Right renal pelvis (tissue), 4 donors: ENCODE results near the gene DCC. TPM values are rescaled to one million over a fixed set of nuclear protein-coding genes. Genes with fewer than 3 reads are reported as not detected.
"Not testable (repeated sequence)": the region's sequence is repeated elsewhere in the genome, so short reads cannot be mapped to it uniquely, and the experiment has no call there.

ENCODE experiments used
- DNase-seq, 4 donors: peaks; one replicate each; pipeline ENCODE4 v3.0.0-alpha.2; 2013; ENCODE audit warnings: low read depth in 4 of 4, low spot score in 3 of 4, missing footprints in 1 of 4
- polyA plus RNA-seq, 4 donors: library from polyadenylated mRNA; unstranded; fragments of 120-200 nt; gene quantifications; one replicate each; pipeline ENCODE4 v1.2.1, GENCODE V29; 2013; ENCODE audit not compliant: insufficient read length in 4 of 4

Gene DCC
- polyA plus RNA-seq, 4 donors, result 5.8 to 10.5 (median 9.0) TPM

- DNase-seq, result no peak
Measured at GRCh38 chr18:53441761-53442414, 1101.9 kb downstream of the DCC start.

- DNase-seq, result no peak
Measured at GRCh38 chr18:53442415-53442783, 1102.4 kb downstream of the DCC start.

GRCh38 chr18:53443336-53443735, 1103.3 kb downstream of the DCC start:
- no peak for DNase-seq

DNA sequence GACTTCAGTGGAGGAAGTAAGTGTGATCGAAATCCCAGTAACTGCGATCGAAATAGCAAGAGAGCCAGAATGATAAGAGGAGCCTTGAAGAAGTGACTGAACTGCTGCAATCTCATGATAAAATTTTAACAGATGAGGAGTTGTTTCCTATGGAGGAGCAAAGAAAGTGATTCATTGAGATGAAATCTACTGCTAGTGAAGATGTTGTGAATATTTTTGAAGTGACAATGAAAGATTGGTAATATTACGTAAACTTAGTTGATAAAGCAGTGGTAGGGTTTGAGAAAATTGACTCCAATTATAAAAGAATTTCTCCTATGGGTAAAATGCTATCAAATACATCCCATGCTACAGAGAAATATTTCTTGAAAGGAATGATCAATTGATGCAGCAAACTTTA, 1103.8 kb downstream of the DCC start:
- DNase-seq, result no peak

DNA sequence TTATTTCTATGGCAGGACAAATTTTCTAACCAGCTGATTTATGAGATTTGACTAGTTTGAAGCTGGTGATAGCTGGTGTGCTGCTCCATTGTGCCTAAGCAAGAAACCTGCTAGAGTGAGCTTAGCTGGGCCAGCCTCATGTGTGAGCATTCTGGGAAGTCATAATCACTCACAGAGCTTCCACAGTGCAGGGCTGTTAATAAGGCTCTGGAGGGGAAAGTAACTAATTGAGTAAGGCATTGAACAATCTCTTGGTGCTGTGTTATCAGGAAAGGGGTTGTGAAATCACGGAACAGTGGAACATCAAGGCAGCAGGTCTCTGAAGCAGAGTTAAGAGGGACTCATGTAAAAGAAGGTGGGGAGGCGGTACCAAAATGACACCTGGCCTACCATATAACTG, 1111.9 kb downstream of the DCC start:
- no peak for DNase-seq

DNA sequence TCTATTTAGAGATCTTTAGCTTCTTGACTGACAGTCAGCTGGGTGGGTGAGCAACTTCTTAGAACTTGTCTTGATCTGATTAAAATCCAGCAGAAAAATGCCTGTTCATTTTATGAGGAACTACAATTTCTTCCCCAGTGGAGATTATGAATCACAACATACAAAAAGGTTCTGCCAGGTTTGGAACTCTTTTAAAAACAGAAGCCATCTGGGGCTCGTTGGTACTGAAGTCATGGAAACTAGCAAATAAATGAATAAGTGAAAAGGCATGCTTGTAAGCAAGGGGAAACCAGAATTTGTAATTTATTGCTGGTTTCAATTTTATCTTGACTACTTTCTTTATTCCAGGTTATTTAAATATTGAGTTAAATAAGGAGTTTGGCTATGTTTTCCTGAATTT, 1117.1 kb downstream of the DCC start:
- no peak for DNase-seq

DNA sequence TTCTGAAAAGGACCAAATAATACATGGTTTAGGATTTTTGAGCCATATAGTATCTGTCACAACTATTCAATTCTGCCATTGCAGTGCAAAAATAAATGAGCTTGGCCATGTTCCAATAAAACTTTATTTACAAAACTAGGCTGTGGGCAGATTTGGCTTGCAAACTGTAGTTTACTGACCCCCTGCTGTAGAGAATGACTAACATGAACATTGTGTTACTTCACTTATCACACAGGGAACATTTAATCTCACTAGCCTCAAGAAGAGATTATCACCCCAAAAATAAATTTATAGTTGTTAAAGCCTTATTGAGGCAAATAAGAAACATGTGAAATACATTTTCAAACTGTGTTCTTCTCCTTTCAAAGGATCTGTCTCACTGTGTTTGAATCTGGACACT, 1118.3 kb downstream of the DCC start:
- no peak for DNase-seq

- DNase-seq, result no peak
Measured at GRCh38 chr18:53458944-53459580, 1119.1 kb downstream of the DCC start.

DNA sequence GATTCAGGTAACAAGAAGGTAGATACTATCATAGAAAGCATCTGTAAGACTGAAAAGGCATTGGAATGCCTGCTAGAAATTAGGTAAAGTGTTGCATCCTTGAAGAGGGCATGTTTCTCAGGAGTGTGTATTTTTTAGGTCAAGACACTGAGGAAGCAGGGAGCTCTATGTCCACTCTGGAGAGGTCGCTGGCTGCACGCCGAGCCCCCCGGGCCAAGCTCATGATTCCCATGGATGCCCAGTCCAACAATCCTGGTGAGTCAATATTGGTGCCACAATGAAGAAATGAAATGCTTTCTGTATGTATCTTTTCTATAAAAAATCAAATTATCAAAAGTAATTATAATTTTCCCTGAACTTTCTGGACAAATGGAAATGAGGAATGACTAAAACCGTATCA, 1127.8 kb downstream of the DCC start:
- DNase-seq, result no peak

- not testable (repeated sequence) for DNase-seq
Measured at GRCh38 chr18:53468173-53468572, 1128.2 kb downstream of the DCC start.

DNA sequence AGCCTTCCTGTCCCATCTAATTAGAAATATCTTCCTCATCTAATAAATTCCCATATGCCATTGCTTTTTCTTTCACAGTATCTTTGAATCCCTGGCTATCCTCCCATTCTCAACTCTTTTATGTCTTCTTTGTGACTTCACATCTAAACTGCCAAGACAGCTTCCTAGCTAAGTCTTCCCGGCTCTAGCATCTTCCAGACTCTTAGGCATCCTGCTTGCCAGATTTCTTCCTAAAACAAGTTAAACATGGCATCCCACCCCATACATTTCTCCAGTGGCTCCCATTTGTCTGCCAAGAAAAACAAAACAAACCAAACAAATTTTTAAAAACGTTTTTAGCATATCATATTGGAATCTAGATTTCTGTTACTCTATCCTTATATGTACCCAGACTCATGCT, 1132.5 kb downstream of the DCC start:
- DNase-seq, result no peak

DNA sequence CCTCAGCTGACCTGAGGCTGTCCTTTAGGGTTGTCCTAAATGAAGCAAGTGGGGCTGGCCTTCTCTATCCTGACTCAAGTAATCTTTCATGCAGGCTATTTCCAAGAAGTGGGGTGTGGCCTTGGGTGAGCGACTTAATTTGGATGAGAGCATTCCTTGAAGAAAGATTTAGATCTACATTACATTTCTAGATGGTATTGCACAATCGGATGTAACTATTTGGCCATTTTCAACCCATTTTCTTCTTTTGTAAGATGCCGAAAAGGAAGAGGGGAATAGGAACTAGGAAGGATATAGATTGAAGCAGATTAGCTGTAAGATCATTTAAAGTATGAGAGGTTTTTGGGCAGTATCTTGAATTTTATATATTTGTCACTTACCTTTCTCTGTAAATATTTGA, 1138.2 kb downstream of the DCC start:
- DNase-seq, result no peak

DNA sequence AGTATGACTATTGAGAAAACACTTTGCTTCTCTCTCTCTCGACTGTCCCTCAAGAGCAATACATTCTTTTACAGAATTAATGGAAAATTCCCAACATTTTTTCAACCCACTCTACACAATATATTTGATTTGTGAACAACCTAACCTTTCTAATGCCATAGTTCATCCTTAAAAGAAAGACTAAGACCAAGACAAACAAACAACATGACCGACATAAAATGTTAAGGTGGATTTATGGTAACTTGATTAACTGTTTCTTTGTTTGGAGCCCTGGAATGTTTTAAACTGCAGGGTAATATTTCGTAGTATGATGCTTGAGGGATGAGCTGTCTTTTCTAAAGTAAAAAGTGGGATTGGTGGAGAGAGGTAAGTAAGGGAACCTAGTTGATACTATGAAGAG, 1146.3 kb downstream of the DCC start:
- DNase-seq, result peak in 3 of 4 donors; percentile 16 to 50 (median 18)

DNA sequence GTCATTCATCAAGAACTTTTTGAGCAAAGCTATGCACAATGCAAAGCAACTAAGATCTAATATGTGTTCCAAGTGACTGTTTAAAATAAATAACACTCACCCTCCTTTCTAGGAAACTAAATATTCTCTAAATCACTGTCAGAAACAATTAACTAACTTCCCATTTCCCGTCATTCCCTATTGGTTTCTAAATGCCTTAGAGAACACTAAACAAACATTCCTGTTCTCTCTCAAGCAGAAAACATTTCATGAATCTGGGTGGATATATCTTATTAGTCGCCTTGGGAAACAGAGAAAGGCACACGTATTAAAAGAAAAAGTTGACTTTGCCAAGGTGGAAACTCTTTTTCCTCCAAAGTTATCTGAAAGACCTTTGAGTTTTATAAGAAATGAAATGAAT, 1149.3 kb downstream of the DCC start:
- DNase-seq, result peak in 3 of 4 donors; percentile 36 to 60 (median 44)

DNA sequence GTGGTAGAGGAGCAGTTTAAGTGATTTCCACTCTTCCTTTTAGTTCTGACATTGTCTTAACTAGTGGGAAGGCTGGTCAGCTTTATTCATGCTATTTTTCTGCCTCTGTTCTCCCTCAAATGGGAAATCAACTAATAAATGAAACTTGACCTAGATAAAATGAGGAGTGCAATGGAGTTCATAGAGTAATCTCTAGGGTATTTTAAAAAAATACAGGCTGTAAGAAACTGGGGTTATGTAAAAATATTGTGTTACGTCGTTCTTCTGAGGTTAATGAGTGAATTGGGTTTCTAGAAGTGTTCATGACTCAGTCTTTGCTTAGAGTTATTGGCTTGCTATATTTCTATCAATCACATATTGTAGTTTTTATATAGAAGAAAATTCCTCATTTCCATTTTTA, 1150.0 kb downstream of the DCC start:
- DNase-seq, result no peak

DNA sequence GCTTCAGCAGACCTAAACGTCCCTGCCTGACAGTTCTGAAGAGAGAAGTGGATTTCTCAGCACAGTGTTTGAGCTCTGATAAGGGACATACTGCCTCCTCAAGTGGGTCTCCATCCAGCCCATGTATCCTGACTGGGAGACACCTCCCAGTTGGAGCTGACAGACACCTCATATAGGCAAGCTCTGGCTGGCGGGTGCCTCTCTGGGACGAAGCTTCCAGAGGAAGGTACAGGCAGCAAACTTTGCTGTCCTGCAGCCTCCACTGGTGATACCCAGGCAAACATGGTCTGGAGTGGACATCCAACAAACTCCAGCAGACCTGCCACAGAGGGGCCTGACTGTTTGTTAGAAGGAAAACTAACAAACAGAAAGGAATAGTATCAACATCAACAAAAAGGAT, 1156.0 kb downstream of the DCC start:
- DNase-seq, result no peak

- no peak for DNase-seq
Measured at GRCh38 chr18:53503914-53504441, 1164.0 kb downstream of the DCC start.

GRCh38 chr18:53508529-53508928, 1168.5 kb downstream of the DCC start:
- no peak for DNase-seq

GRCh38 chr18:53509886-53510285, 1169.9 kb downstream of the DCC start:
- no peak for DNase-seq

DNA sequence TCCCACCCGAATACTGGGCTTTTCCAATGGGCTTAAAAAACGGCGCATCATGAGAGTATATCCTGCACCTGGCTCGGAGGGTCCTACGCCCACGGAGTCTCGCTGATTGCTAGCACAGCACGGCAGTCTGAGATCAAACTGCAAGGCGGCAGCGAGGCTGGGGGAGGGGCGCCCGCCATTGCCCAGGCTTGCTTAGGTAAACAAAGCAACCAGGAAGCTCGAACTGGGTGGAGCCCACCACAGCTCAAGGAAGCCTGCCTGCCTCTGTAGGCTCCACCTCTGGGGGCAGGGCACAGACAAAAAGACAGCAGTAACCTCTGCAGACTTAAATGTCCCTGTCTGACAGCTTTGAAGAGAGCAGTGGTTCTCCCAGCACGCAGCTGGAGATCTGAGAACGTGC, 1171.7 kb downstream of the DCC start:
- DNase-seq, result not testable (repeated sequence)

GRCh38 chr18:53521068-53521467, 1181.1 kb downstream of the DCC start:
- no peak for DNase-seq

- no peak for DNase-seq
Measured at GRCh38 chr18:53526101-53526870, 1186.3 kb downstream of the DCC start.
